GM18907 (cell line): Measurements from ENCODE around the gene AFF3.

ENCODE experiments used
- ATAC-seq: cut with Tn5 transposase; IDR thresholded peaks from one replicate; pipeline ENCODE4 v1.9.1; 2021; ENCODE audit warnings: mild to moderate bottlenecking, moderate library complexity; ENCODE audit not compliant: unreplicated experiment

Gene AFF3

DNA sequence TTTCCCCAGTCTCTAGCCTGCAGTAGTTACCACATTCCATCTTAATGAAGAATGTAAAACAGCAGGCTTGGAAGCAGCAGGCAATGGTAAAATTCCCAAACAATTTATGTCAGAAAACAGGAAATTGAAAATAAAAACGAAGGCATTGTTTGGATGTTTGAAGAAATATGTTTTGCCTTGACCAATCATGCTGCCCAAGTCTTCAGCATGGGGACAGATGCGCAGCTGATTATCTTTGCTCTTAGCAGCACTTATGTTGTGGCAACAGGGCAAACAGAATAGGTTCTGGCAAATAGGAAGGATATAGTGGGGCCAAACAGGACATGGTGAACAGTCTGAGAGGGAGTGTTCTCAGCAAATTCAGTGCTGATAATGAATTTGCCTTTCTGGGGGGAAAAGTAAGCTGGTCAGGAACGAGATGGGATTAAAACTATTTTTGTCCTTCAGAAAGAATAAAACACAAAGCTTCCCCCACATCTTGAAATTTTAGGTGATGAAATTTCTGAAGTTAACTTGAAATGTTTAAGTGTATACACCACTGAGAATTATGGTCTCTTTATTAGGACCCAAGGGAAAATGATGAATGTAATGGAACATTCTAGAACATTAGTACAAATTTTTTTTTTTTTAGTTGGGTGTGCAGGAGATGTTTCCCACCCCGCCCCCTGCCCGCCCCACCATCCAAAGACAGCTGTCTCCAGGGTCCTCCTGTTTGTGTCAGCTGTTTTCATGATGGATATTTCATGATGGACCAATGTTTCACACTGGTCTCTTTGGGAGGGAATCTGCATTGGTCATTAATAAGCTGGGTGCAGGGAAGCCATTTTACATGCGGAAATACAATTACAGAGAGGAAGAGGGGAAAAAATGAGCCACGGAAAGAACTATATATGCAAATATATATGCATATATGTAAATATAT, 413.0 kb downstream of the AFF3 start:
- no peak for ATAC-seq

DNA sequence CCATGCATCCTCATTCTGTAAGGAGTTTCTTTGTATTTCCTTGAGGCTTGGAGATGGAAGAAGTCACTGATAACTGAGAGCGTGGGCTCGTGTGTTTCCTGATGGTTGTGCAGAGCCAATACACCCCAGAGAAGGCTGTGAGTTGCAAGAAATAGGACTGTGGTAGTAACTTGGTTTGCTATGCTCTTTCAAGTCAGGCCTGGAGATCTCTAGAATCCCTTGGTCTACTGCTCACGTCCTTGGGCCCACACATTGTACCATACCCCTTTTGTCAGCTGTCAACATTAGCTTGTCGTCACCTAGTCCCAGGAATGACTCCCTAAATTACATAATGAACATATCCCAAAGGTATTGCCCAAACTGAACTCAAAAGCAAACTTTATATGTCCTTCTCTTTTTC, 414.2 kb downstream of the AFF3 start:
- ATAC-seq, result no peak

DNA sequence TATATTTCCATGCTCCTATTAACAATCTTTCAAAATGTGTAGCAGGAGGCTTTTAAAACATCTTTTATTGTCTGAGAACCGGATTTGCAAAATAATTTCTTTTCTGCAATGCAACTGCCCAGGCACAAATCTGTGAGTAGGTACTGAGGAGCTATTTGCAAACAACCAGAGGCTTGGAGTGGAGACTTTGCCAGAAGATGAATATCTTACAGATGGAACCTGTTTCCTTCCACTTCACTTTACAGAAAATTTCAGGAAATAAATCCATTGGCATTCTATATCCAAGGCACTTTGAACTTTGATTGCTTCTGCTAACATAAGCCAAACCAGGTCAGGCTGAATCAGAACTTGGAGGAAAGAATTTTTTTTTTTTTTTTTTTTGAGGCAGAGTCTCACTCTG, 415.2 kb downstream of the AFF3 start:
- ATAC-seq, result no peak

DNA sequence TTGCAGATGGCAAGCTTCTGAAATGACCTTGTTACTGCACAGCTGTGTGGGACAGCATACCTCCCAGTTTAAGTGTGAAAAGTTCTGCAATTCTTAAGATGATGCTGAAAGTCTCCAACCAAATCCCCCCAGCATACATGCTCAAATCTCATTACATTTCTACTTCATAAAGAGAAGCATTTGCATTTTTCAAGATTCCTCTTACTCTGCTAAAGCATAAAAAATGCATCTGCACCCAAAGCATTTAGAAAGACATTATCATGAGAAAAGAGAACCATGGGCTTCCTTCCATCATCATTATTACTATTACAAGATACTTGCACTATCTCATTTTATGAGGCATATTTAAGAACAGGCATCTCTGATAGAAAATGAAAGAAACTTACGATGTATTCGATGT, 415.7 kb downstream of the AFF3 start:
- no peak for ATAC-seq

DNA sequence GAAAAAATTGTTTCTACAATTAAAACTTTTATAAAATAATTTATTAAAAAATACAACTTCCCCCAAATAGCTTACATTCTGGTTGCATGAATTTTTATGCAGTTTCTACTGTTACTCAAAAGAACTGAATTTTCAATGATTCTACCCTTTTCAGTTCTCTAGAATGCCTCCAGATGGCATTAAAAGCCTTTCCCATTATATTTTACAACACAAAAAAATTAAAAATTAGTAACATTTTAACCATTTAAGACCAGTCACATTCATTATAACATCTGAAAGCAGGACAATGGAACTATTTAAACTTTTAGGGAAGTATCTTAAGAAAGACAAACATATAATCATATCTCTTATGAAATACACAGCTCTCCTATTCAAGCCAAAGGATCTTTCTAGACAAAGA, 416.6 kb downstream of the AFF3 start:
- ATAC-seq, result no peak

DNA sequence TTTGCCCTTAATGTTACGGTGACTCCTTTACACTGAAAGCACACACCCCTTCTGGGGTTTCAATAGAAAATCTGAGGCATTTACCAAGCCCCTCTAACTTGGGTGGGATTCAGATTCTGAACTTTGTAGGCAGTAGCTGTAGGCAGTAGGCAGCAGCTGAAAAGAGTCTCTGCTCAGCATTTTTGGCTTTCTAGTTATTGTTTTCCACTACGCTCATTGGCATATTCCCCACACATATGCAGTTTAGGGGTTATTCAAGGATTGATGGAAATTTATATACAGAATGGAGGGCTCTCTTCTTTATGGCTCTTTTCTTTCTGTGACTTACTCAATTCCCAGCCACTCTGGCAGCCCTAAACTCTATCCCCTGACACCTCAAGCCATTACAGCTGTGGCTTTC, 419.9 kb downstream of the AFF3 start:
- ATAC-seq, result no peak

DNA sequence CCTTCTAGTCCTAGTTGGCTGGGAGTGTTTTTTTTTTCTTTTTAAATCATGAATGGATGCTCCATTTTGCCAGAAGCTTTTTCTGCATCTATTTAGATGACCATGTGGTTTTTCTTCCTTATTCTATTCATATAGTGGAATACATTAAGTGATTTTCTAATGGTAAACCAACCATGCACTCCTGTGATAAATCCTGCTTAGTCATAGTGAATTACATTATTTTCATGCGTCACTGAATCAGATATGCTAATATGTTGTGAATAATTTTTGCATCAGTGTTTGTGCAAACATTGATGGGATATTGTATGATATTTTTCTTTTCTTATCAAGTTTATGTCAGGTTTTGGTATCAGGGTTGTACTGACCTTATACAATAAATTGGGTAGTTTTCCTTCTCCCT, 423.3 kb downstream of the AFF3 start:
- ATAC-seq, result no peak

DNA sequence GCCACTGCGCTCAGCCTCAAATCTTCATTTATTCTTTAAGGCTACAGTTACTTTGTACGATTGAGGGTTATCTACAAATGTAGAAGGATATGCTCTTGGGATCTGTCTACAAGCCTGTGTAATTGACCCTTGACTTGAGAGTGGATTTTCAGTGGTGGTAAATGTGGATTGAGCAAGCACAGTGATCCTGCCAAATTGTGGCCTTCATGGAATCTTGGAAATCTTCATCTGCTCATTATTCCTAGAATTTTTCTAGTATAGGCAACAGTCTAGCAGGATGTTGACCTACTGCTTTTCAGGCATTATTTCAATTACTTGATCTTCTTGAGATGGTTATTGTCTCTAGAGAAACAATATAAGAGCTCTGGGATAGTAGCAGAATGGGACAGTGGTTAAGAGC, 426.4 kb downstream of the AFF3 start:
- no peak for ATAC-seq

DNA sequence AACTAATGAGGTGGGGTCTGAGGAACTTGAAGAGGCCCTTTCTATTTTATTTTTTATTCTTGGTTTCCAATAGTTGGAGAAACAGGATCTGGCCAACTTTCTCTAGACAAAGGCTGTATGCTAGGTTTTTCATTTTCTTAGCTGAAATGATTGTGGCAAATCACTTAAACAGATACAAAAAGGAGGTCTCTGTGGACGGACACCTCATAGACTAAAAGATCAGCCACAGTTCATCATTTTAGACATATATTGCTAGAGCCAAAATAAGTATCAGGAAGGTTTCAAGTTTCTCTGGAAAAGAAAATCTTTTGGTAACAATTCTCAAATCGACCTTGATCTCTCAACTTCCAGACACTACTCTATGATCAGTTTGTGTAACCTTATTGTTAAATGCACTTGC, 428.0 kb downstream of the AFF3 start:
- no peak for ATAC-seq

DNA sequence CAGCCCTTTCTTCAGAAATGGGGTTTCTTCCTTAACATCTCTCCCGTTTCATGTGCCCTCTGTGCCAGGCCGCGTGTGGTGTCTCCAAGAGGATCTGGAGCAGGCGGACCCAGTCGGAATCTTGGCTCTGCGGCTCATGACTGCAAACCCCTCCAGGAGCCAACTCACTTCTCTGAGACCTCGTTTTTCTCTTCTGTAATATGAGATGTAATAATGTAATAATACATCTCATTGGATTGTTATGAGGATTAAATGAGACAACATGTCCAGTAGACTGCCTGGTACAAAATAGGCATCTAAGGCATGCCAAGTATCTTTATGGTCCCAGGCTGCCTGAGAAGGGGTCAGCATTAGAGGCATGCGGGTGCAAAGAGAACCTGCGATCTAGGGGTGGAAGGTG, 431.2 kb downstream of the AFF3 start:
- ATAC-seq, result no peak

DNA sequence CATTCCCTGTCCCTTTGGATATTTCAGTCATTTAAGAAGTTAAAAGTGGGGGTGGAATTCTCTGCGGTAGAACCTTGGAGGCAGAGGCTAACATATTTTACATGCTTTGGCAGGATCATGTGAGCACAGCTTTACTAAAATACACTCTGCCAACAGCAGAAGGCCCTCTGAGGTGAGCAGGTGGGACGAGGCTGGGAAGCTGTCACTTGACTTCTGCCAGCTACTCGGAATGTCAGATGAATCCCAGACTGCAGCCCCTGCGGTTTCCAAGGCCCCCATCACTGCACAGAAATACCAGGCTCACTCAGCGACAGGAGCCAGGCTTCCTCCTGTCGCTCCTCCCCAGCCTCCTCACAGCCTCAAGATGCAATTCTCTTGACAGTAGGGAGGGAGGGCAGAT, 431.7 kb downstream of the AFF3 start:
- ATAC-seq, result no peak

DNA sequence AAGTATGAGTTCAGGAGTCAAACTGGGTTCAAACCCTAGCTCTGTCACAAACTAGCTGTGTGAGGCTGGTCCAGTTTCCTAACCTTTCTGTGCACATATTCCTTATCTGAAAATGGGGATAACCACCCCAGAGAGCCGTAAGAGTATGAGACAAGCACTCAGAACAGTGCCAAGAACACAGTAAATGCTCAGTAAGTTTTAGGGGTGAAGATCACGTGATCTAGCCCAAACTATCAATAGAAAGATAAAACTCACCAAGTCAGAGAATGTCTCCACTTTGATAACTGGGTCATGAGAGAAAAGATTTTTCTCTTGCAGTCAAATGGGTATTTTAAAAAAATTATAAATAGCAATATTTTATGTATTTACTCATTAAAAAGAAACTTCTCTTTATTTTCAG, 433.2 kb downstream of the AFF3 start:
- ATAC-seq, result no peak

DNA sequence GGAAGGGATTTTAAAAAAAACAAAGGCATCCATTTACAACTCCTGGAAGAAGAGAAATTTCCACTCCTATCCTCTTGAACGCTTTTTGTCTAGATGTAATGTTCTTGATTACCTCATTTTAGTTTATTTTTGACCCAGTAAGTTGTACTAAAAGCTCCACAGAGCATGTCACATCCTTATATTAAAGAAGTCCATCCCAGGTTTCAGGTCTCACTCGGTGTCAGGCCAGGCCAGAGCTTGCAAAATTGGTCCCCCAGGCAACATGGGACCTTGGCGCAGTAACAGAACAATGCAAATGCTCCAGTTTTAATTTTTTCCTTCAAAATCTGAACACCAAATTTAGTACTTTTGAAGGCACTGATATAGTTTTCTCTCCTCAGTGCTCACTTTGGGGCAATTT, 434.2 kb downstream of the AFF3 start:
- ATAC-seq, result no peak

DNA sequence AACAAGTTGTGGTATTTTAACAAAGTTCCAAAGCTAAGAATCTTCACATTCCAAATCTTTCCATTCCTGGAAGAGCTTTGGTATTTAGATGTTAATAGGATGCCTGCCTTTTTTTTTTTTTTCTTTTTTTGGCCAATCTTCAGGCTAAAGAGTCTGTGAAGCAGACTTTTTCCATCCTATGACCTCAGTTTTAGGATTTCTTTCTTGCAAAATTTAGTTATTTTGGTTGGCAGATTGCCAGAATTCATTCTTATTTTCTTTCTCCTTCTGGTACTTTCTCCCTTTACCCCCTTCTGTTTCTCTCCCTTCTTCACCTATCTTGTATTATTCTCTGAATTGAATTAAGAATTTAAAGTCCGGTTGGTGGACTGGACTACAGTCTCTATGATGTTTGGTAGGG, 434.8 kb downstream of the AFF3 start:
- no peak for ATAC-seq

DNA sequence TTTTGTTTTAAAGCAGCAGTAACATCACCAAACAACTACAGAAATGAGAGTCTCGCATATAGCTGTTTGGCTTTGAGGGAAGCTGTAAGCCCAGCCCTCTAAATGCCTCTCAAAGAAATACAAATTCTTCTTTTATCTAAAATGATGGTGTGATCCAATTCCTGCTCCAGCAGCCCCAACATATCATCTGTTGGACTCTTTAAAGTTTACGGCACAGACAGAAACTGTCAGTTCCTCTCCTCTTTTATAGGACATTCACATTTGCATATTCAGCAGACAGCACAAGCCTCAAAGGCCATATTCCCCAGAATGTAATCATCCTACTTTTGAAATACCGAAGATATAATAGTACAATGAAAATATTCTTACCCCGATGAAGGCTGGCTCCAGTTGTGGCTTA, 435.7 kb downstream of the AFF3 start:
- no peak for ATAC-seq

DNA sequence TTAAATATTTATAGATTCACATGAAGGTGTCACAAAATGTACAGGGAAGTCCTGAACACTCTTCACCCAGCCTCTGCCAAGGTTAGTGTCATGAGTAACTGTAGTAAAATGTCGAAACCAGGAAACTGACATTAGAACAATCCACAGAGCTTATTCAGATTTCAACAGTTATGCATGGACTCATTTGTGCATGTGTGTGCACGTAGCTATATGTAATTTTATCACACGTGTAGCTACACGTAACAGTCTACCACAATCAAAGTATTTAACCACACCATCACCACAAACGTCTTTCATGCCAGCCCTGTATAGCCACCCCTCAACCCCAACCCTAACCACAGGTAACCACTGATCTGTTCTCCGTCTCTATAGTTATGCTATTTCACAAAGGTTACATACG, 440.9 kb downstream of the AFF3 start:
- ATAC-seq, result no peak

DNA sequence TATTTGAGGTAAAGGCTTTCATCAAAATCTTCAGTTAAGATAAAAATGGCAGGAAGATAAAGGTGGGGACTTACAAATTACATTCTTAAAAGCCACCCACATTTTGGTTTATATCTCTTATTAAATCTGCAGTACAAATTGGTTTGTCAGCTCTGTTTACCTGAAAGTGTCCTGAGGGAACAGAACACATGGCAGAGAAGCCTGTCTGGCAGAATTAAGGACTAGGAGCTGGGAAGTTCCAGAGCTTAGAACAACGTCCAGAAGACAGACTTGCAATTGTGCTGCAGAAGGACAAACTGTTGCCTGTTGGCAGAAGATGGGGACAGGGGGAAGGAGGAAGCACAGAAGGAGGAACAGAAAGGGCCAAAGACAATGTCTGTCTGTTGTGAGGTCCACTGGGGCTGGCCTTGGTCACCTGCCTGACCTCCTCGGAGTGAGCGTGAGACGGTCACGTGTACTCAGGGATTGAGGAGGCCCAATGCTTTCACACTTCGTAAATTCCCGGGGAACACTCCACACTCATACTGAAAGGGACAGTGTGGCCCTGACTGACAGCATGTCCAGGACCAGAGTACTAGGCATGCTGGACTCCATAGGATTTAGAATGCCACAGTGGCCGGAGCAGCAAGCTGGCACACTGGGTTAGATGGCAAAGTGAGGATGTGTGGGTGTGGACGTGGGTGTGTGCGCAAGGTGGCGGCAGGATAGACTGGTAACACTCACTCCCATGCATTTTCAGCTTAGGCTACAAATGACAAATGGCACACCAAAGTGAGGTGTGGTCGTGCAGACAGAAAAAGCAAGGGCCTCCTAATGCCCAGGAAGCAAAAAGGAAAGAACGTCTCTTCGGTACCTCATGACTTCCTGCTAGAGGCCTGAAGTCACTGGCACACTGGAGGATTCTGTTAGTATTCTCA, 441.6 kb downstream of the AFF3 start:
- ATAC-seq, result no peak

DNA sequence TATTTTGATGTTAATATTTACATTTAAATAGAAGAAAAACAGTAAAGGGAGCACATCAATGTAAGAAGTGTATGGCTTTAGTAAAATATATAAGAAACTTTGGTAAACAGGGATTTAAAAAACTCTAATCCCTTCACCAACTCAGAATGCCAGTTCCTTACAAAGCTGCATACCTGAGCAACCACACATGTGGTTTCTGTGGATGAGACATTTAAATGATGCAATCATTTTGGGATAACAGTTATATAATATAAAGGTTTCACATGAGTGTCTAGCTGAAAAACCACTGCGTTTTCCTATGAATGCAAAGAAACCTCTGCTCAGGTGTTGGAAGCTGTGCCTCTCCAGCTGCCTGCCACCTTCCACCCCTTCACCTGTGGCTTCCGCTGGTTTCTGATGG, 443.5 kb downstream of the AFF3 start:
- ATAC-seq, result no peak

DNA sequence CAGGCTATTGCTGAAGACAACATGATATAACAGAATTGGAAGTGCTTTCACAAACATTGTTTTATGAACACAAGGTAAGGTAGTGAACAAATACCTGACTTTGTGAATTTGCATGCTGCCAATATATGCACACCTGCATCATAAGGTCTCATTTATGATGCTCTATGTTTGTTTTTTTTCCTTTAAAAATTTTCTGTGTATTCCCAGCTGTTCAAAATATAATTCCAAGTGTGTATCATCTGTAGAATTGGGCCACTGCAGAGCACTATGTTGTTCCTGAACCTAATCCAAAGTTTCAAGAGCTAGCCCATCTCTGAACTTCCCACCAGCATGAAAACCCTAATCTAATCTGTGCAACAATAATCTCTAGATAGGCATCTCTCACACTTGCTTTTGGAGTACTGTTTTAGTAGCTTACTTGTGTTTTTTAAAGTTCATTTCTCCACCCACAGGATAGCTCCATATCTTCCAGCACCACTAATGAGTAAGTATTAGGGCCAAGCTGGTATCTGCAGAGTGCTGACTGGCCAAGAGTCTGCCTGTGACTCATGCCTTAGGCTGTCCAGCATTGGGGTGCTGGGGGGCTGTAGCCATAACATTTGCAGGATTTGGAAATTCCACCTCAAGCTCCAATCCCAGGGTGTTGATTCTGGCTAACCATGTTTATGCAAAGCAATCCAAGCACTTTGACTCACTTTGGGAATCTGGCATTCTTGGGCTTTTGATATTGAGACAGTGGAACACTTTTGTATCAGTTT, 444.4 kb downstream of the AFF3 start:
- ATAC-seq, result no peak

DNA sequence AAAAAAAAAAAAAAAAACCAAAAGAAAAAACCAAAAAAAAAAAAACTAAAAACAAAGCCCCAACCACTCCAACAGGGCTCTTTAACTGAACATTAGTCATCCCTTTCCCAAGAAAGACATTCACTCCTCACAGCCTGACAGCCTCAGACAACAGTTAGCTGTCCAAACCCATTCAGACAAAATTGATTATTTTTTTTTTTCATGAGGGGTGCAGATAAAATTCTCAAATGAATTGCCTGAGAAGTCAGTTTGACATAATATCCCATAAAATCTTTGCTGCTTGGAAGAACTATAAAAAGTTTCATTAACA, 446.5 kb downstream of the AFF3 start:
- ATAC-seq, result no peak

DNA sequence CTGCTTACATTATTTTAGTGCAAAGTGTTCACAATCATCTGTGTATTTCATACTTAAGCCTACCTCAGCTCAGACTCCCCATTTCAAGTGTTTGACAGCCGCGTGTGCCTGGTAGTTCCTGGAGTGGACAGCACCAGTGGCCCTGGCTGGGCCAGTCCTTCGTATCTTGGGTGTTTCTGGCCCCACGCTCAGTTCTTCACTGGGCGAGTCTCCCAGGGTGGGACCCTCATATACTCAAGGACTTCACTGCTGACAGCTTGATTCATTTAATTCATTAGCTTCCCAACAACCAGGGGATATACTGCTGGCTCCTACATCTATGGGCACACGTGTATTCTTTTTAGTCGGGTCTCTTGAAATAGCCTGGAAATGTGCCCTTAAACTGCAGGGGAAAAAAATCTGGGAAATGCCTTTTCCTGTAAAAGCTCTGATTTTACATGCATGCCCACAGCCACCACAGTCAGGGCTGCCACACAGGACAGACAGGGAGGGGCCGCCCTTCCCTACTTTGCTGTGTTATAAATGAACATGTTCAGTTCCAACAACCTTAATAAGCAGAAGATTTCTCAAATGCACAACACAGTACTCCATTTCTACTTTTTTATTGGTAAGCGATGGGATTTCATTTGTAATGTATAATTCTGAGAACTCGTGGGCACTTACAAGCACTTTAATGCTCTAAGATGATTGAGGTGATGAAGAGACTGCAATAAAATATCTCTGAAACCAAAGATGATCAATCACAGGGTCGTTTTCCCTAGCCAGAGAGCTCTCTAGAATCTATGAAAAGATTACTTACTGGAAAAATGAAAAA, 447.1 kb downstream of the AFF3 start:
- no peak for ATAC-seq
